ENCODE results near the gene NARS2. TPM values are rescaled to one million over a fixed set of nuclear protein-coding genes. Genes with fewer than 3 reads are reported as not detected.

NARS2 gene
- polyA plus RNA-seq, 2 donors: 8.3 to 17.2 TPM

- H3K36me3 ChIP-seq (ENCODE audit: control insufficient read depth in 2 of 2, insufficient read depth in 2 of 2, low read length in 1 of 2): peaks cover 0 to 4% of the 10 kb centered on the region in 2 donors
- 80 to 84% methylated on average over 4 of the region's 4 CpGs for WGBS, 2 donors
- no peak overlapping the region for H3K27ac ChIP-seq (ENCODE audit: low read depth in 2 of 2, low read length in 1 of 2)
- H3K27me3 ChIP-seq (ENCODE audit: control insufficient read depth in 1 of 2, insufficient read depth in 2 of 2, low read length in 2 of 2): no peaks in the 10 kb centered on the region
- H3K4me1 ChIP-seq (ENCODE audit: control insufficient read depth in 2 of 2, insufficient read depth in 2 of 2, low read length in 1 of 2): no peaks in the 10 kb centered on the region
- no peak overlapping the region for H3K4me3 ChIP-seq (ENCODE audit: low read depth in 1 of 2, low read length in 2 of 2)
- H3K9me3 ChIP-seq (ENCODE audit: control insufficient read depth in 2 of 2, insufficient read depth in 1 of 2, low read depth in 1 of 2, low read length in 1 of 2): no peaks in the 10 kb centered on the region
Observed at GRCh38 chr11:78441956-78442355, 132.7 kb downstream of the NARS2 start.

DNA sequence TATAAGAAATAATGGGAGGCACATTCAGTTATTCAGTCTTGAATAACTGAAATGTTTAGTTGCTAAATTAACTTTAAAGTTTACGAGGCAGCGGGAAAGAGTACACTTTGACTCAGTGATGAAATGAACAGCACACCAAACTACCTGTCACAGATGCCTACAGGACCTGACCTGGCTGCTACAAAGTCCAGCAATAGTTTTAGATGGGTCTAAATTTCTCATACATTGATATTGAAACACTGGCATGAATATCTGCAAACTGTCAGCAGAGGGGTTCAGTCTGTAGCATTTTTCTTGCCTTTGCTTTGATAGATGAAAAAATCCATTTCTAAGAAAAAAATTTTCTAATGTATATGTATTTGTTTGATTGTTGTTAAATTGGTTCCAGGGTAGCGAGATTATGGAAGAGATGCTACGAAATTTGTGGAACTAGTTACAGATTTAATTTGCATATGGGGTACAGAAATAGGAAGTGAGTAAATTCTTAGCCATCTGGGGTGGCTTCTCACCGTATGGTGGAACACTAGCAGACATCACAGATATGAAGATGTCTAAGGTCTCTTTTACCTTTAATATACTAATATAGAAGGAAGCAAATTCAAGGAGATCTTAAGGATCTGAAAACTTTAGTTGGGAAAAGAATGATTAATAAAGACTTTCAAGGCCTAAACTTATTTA lies 136.2 kb downstream of the NARS2 start:
- 68 to 72% methylated on average over 5 of the region's 5 CpGs for WGBS, 2 donors
- no peaks in the 10 kb centered on the region for H3K27me3 ChIP-seq (ENCODE audit: control insufficient read depth in 1 of 2, insufficient read depth in 2 of 2, low read length in 2 of 2)
- no peak overlapping the region for H3K4me3 ChIP-seq (ENCODE audit: low read depth in 1 of 2, low read length in 2 of 2)
- H3K4me1 ChIP-seq (ENCODE audit: control insufficient read depth in 2 of 2, insufficient read depth in 2 of 2, low read length in 1 of 2): no peaks in the 10 kb centered on the region
- peaks cover 0 to 2% of the 10 kb centered on the region in 2 donors for H3K36me3 ChIP-seq (ENCODE audit: control insufficient read depth in 2 of 2, insufficient read depth in 2 of 2, low read length in 1 of 2)
- H3K27ac ChIP-seq (ENCODE audit: low read depth in 2 of 2, low read length in 1 of 2): no peak overlapping the region
- H3K9me3 ChIP-seq (ENCODE audit: control insufficient read depth in 2 of 2, insufficient read depth in 1 of 2, low read depth in 1 of 2, low read length in 1 of 2): no peaks in the 10 kb centered on the region

GRCh38 chr11:78432956-78433355 lies 141.7 kb downstream of the NARS2 start:
- no peaks in the 10 kb centered on the region for H3K4me1 ChIP-seq (ENCODE audit: control insufficient read depth in 2 of 2, insufficient read depth in 2 of 2, low read length in 1 of 2)
- 39 to 50% methylated on average over 1 of the region's 1 CpG for WGBS, 2 donors

GRCh38 chr11:78432058-78432515 lies 142.6 kb downstream of the NARS2 start:
- H3K9me3 ChIP-seq (ENCODE audit: control insufficient read depth in 2 of 2, insufficient read depth in 1 of 2, low read depth in 1 of 2, low read length in 1 of 2): no peaks in the 10 kb centered on the region
- no peaks in the 10 kb centered on the region for H3K36me3 ChIP-seq (ENCODE audit: control insufficient read depth in 2 of 2, insufficient read depth in 2 of 2, low read length in 1 of 2)
- H3K4me3 ChIP-seq (ENCODE audit: low read depth in 1 of 2, low read length in 2 of 2): no peak overlapping the region
- no peaks in the 10 kb centered on the region for H3K27me3 ChIP-seq (ENCODE audit: control insufficient read depth in 1 of 2, insufficient read depth in 2 of 2, low read length in 2 of 2)
- H3K27ac ChIP-seq (ENCODE audit: low read depth in 2 of 2, low read length in 1 of 2): no peak overlapping the region
- WGBS, 2 donors: 85 to 88% methylated on average over 4 of the region's 4 CpGs
- H3K4me1 ChIP-seq (ENCODE audit: control insufficient read depth in 2 of 2, insufficient read depth in 2 of 2, low read length in 1 of 2): no peaks in the 10 kb centered on the region

More at GRCh38 chr11:78432956-78433355, 141.7 kb downstream of the NARS2 start:
- Histone ChIP-seq H3K9me3 (ENCODE audit: control insufficient read depth in 2 of 2, insufficient read depth in 1 of 2, low read depth in 1 of 2, low read length in 1 of 2) (no peaks in the 10 kb centered on the region), H3K27me3 (ENCODE audit: control insufficient read depth in 1 of 2, insufficient read depth in 2 of 2, low read length in 2 of 2) (no peaks in the 10 kb centered on the region), H3K27ac (ENCODE audit: low read depth in 2 of 2, low read length in 1 of 2) (no peak overlapping the region), H3K4me3 (ENCODE audit: low read depth in 1 of 2, low read length in 2 of 2) (no peak overlapping the region), H3K36me3 (ENCODE audit: control insufficient read depth in 2 of 2, insufficient read depth in 2 of 2, low read length in 1 of 2) (no peaks in the 10 kb centered on the region)

DNA sequence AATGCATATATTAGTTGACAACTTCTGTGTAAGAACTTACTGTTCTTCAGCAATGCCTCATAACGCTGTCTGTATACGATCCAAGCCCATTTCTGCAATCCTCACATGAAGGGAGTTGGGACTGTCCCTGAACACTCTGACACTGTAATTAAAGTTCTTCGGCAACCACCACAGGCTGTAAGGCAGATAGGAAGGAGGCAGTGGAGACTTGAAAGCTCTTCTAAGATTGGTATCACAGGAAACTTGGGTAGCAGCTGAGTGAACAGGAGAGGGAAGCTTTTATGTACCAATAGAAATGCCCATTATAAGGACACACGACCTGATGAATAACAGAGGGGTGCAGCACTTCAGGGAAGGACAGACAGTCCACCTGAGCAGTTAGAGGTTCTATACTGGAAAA lies 145.0 kb downstream of the NARS2 start:
- Histone ChIP-seq H3K27me3 (ENCODE audit: control insufficient read depth in 1 of 2, insufficient read depth in 2 of 2, low read length in 2 of 2) (no peaks in the 10 kb centered on the region), H3K4me1 (ENCODE audit: control insufficient read depth in 2 of 2, insufficient read depth in 2 of 2, low read length in 1 of 2) (no peaks in the 10 kb centered on the region), H3K27ac (ENCODE audit: low read depth in 2 of 2, low read length in 1 of 2) (no peak overlapping the region), H3K9me3 (ENCODE audit: control insufficient read depth in 2 of 2, insufficient read depth in 1 of 2, low read depth in 1 of 2, low read length in 1 of 2) (no peaks in the 10 kb centered on the region), H3K36me3 (ENCODE audit: control insufficient read depth in 2 of 2, insufficient read depth in 2 of 2, low read length in 1 of 2) (no peaks in the 10 kb centered on the region), H3K4me3 (ENCODE audit: low read depth in 1 of 2, low read length in 2 of 2) (no peak overlapping the region)
- WGBS, 2 donors: 59 to 77% methylated on average over 4 of the region's 4 CpGs

- Histone ChIP-seq H3K27ac (ENCODE audit: low read depth in 2 of 2, low read length in 1 of 2) (no peak overlapping the region), H3K27me3 (ENCODE audit: control insufficient read depth in 1 of 2, insufficient read depth in 2 of 2, low read length in 2 of 2) (no peaks in the 10 kb centered on the region), H3K36me3 (ENCODE audit: control insufficient read depth in 2 of 2, insufficient read depth in 2 of 2, low read length in 1 of 2) (no peaks in the 10 kb centered on the region), H3K4me1 (ENCODE audit: control insufficient read depth in 2 of 2, insufficient read depth in 2 of 2, low read length in 1 of 2) (no peaks in the 10 kb centered on the region), H3K9me3 (ENCODE audit: control insufficient read depth in 2 of 2, insufficient read depth in 1 of 2, low read depth in 1 of 2, low read length in 1 of 2) (no peaks in the 10 kb centered on the region), H3K4me3 (ENCODE audit: low read depth in 1 of 2, low read length in 2 of 2) (no peak overlapping the region)
Observed at GRCh38 chr11:78429209-78429608, 145.5 kb downstream of the NARS2 start.

DNA sequence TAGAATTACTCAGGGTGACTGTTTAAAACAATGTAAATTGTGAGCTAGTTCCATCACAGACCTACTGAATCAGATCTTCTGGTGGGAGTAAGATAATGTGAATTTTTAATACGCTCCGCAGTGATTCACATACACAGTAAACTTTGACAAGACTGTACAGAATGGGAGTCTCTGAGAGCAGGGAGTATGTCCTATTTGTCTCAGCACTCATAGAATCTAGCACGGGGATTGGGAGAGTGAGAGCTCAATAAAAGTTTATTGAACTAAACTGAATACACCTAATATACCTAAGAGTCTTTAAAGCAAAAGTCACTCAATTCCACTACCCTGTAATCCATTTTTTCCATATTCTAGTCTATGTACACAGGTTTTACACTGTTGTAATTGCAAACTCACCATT lies 145.9 kb downstream of the NARS2 start:
- no peaks in the 10 kb centered on the region for H3K27me3 ChIP-seq (ENCODE audit: control insufficient read depth in 1 of 2, insufficient read depth in 2 of 2, low read length in 2 of 2)
- 82 to 92% methylated on average over 3 of the region's 3 CpGs for WGBS, 2 donors
- H3K4me3 ChIP-seq (ENCODE audit: low read depth in 1 of 2, low read length in 2 of 2): no peak overlapping the region
- no peaks in the 10 kb centered on the region for H3K9me3 ChIP-seq (ENCODE audit: control insufficient read depth in 2 of 2, insufficient read depth in 1 of 2, low read depth in 1 of 2, low read length in 1 of 2)
- no peaks in the 10 kb centered on the region for H3K36me3 ChIP-seq (ENCODE audit: control insufficient read depth in 2 of 2, insufficient read depth in 2 of 2, low read length in 1 of 2)
- H3K4me1 ChIP-seq (ENCODE audit: control insufficient read depth in 2 of 2, insufficient read depth in 2 of 2, low read length in 1 of 2): no peaks in the 10 kb centered on the region
- no peak overlapping the region for H3K27ac ChIP-seq (ENCODE audit: low read depth in 2 of 2, low read length in 1 of 2)

GRCh38 chr11:78428266-78428636 lies 146.4 kb downstream of the NARS2 start:
- no peaks in the 10 kb centered on the region for H3K9me3 ChIP-seq (ENCODE audit: control insufficient read depth in 2 of 2, insufficient read depth in 1 of 2, low read depth in 1 of 2, low read length in 1 of 2)
- no peaks in the 10 kb centered on the region for H3K27me3 ChIP-seq (ENCODE audit: control insufficient read depth in 1 of 2, insufficient read depth in 2 of 2, low read length in 2 of 2)
- H3K27ac ChIP-seq (ENCODE audit: low read depth in 2 of 2, low read length in 1 of 2): no peak overlapping the region
- H3K4me3 ChIP-seq (ENCODE audit: low read depth in 1 of 2, low read length in 2 of 2): no peak overlapping the region
- no peaks in the 10 kb centered on the region for H3K36me3 ChIP-seq (ENCODE audit: control insufficient read depth in 2 of 2, insufficient read depth in 2 of 2, low read length in 1 of 2)
- H3K4me1 ChIP-seq (ENCODE audit: control insufficient read depth in 2 of 2, insufficient read depth in 2 of 2, low read length in 1 of 2): no peaks in the 10 kb centered on the region

DNA sequence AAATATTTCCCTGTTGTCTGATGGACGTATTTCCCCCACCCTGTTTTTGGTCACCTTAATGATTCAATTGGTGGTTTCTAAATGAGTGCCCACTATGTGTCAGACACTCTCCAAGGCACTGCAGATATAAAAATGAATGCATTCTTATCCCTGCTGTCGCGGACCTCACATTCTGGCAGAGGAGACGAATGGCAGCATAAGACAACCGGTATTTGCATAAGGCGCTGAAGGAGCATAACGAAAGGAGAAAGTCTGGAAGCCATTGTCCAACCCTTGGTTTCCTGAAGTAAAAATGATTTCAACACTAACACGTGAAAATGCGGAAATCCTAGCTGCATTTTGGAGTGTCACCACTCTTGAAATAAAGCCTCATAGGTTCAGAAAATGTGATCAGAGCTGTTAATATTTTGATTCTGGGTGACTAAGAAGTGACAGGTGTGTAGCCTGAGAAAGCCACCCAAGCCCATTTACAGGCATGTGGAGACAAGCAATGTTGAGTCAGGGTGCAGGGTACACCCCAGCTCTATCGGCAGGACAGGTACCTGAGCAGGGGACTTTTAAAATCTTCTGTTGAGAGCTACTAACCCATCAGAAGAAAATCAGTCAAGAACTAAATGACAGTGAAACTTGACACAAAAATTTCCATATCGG lies 146.9 kb downstream of the NARS2 start:
- H3K27me3 ChIP-seq (ENCODE audit: control insufficient read depth in 1 of 2, insufficient read depth in 2 of 2, low read length in 2 of 2): no peaks in the 10 kb centered on the region
- H3K4me1 ChIP-seq (ENCODE audit: control insufficient read depth in 2 of 2, insufficient read depth in 2 of 2, low read length in 1 of 2): no peaks in the 10 kb centered on the region
- H3K4me3 ChIP-seq (ENCODE audit: low read depth in 1 of 2, low read length in 2 of 2): no peak overlapping the region
- WGBS, 2 donors: 67 to 68% methylated on average over 11 of the region's 11 CpGs
- no peaks in the 10 kb centered on the region for H3K9me3 ChIP-seq (ENCODE audit: control insufficient read depth in 2 of 2, insufficient read depth in 1 of 2, low read depth in 1 of 2, low read length in 1 of 2)
- H3K27ac ChIP-seq (ENCODE audit: low read depth in 2 of 2, low read length in 1 of 2): peak overlapping the region in 1 of 2 donors; percentile 74
- H3K36me3 ChIP-seq (ENCODE audit: control insufficient read depth in 2 of 2, insufficient read depth in 2 of 2, low read length in 1 of 2): no peaks in the 10 kb centered on the region

- Histone ChIP-seq H3K27me3 (ENCODE audit: control insufficient read depth in 1 of 2, insufficient read depth in 2 of 2, low read length in 2 of 2) (no peaks in the 10 kb centered on the region), H3K9me3 (ENCODE audit: control insufficient read depth in 2 of 2, insufficient read depth in 1 of 2, low read depth in 1 of 2, low read length in 1 of 2) (no peaks in the 10 kb centered on the region), H3K4me1 (ENCODE audit: control insufficient read depth in 2 of 2, insufficient read depth in 2 of 2, low read length in 1 of 2) (no peaks in the 10 kb centered on the region), H3K4me3 (ENCODE audit: low read depth in 1 of 2, low read length in 2 of 2) (no peak overlapping the region), H3K36me3 (ENCODE audit: control insufficient read depth in 2 of 2, insufficient read depth in 2 of 2, low read length in 1 of 2) (no peaks in the 10 kb centered on the region), H3K27ac (ENCODE audit: low read depth in 2 of 2, low read length in 1 of 2) (no peak overlapping the region)
- WGBS, 2 donors: 83 to 95% methylated on average over 1 of the region's 1 CpG
Observed at GRCh38 chr11:78426845-78427244, 147.8 kb downstream of the NARS2 start.

Data from esophagus (tissue), 2 donors.